BLaER1 treated with 17β-estradiol and CSF1 and Interleukin-3, amounts not matched to agents 10 nM and 100 nM (cell line): ENCODE data around the gene SNX11.

Experiments
- H3K27ac ChIP-seq, 11 experiments: shearing (Covaris generic); formaldehyde crosslinking; 2 replicates each; pipeline ENCODE4 v1.8.1; 2022
- H3K27me3 ChIP-seq, 11 experiments: shearing (Covaris generic); formaldehyde crosslinking; 2 replicates each; pipeline ENCODE4 v1.8.1; 2022
- H3K36me3 ChIP-seq, 11 experiments: shearing (Covaris generic); formaldehyde crosslinking; 2 replicates each; pipeline ENCODE4 v1.8.1; 2022
- H3K4me1 ChIP-seq, 10 experiments: shearing (Covaris generic); formaldehyde crosslinking; 2 replicates each; pipeline ENCODE4 v1.8.1; 2022
- H3K4me2 ChIP-seq, 11 experiments: shearing (Covaris generic); formaldehyde crosslinking; 2 replicates each; pipeline ENCODE4 v1.8.1; 2022
- H3K4me3 ChIP-seq, 10 experiments: shearing (Covaris generic); formaldehyde crosslinking; 2 replicates each; pipeline ENCODE4 v1.8.1; 2022
- H3K9ac ChIP-seq, 11 experiments: shearing (Covaris generic); formaldehyde crosslinking; 2 replicates each; pipeline ENCODE4 v1.8.1; 2022
- H3K9me3 ChIP-seq, 11 experiments: shearing (Covaris generic); formaldehyde crosslinking; replicated peaks in 1 of 11; 2 replicates each; pipeline ENCODE4 v1.8.1; 2022
- H4K20me1 ChIP-seq, 11 experiments: shearing (Covaris generic); formaldehyde crosslinking; 2 replicates each; pipeline ENCODE4 v1.8.1; 2022
- Cebpa-rat ChIP-seq, 11 experiments: shearing (Covaris generic); IDR thresholded peaks; 2 replicates each; pipeline ENCODE4 v1.8.1; 2022

Gene SNX11

DNA sequence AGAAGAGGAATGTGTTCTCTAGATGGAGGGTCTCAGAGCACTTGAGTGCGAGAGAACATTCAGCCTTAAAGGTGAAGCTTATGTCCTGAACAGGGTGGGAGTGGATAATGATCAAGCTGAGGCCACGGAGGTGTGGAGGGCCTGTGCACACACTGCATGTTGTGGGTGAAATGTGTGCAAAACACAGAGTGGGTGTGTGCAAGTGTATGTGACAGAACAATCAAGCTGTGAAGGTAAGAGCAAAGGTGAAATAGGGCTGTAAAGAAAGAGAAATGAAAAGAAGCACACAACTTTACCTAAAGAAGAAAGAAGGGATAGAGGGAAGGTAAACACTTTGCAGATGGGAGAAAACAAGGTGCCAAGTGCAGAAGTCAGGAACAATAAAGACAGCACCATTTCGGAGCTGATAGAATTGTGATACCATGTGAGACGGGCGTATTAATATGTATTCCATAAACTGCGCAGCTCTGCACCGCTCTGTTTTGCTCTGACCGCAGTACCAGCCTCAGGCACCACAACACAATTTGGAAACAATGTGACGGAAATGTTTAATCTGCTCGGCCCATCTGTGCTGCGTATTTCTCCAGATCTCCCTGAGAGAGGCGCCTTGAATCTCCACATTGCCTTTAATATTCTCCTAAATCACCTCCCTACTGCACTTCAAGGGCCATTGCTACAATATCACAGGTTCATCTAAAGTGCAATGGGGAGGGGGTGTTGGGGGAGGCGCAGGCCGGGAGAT, 40.6 kb downstream of the SNX11 start:
- Histone ChIP-seq H3K9ac (no peak overlapping the region), H3K27ac (no peak overlapping the region), H3K4me2 (no peak overlapping the region), H3K27me3 (peaks cover 25 to 50% (median 42%) of the 10 kb centered on the region in 11 experiments), H4K20me1 (0 out of 22 replicates have a peak, but pooled peaks cover 0 to under 1% (median 0%) of the 10 kb centered on the region in 11 experiments), H3K4me1 (0 out of 20 replicates have a peak, but pooled peaks cover 0 to 4% (median 0%) of the 10 kb centered on the region in 10 experiments), H3K36me3 (no peaks in the 10 kb centered on the region), H3K4me3 (no peak overlapping the region), H3K9me3 (no peaks in the 10 kb centered on the region)
- TF ChIP-seq Cebpa-rat (IDR thresholded peaks at IDR 0.05) = no peak

DNA sequence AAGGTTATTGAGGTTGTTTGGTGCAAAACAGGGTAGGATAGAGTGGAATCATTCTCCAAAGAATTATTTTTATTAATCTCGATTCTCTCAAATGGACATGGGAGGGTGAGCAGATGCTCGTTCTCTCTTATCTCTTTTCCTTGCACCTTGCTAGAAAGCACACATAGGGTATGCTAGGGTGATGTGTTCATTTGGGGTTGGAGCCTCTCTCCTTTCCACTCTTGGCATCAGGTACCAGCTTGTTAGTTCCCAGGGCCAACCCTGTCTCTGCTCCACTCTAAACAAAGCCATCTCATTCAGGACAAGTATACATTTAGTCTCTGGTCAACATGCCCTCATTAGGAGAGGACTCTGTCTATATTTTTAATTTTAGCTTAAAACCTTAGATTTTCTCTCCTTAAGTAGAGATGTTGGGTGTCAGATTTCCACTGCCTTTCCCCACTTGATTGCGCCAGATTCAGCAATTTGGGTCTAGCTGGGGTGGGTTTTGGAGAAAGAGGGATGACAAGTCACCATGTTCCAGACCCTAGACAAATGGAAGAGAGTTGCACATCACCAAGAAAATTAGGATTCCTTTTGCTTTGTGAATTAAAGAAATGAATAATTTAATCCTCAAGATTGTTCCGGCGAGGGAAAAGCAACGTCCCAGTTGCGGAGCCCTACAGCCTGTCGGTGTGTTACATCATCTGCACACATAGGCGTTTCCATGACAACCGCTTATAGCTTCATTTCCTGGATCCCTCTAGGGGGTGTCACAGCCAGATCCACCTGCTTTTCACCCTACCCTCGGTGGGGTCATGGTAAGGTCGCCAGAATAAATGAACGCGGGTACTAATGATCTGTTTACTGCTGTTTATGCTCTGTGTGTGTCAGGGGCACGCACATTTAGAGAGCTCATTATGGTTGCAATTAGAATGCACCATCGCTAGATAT, 41.6 kb downstream of the SNX11 start:
- Histone ChIP-seq H3K9ac (no peak overlapping the region), H3K27ac (no peak overlapping the region), H3K4me3 (no peak overlapping the region), H3K36me3 (no peaks in the 10 kb centered on the region), H3K9me3 (no peaks in the 10 kb centered on the region), H4K20me1 (0 out of 22 replicates have a peak, but pooled peaks cover 0 to 4% (median 0%) of the 10 kb centered on the region in 11 experiments), H3K27me3 (peaks cover 25 to 50% (median 42%) of the 10 kb centered on the region in 11 experiments), H3K4me2 (no peak overlapping the region), H3K4me1 (peaks cover 0 to 7% (median 0%) of the 10 kb centered on the region in 10 experiments; a peak in 3 of 20 replicates)
- no peak for TF ChIP-seq Cebpa-rat (IDR thresholded peaks at IDR 0.05)

DNA sequence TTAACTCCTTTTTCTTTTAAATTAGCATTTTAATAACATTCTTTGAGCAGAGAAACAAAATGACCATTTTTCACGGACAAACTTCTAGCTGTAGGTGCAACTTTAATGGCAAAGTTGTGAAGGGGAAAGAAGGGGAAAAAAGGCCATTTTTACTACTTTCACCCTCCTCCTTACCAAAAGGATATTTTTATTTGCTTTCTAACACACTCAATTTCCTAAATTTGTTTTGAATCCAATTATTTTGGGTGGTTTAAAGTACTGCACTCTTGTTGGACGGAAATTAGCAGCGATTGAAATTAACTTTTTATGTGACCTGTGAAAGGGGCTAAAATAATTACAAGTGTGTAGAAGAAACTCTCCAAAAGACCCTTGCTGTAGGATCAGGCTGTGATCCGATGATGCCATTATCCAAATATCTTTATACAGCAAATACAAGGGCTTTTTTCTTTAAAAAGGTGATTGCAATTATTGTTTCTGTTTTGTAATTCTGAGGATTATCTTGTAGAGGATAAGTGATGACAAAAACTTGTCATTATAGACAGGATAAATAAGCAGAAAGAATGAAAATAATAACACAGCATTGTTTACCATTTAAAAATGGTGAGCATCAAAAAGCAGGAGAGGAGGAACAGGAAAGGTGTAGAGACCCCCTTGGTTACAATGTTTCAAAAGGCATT, 42.4 kb downstream of the SNX11 start:
- no peak overlapping the region; a peak in 1 of 22 replicates for H3K9ac ChIP-seq
- H4K20me1 ChIP-seq = 0 out of 22 replicates have a peak, but pooled peaks cover 0 to 4% (median 0%) of the 10 kb centered on the region in 11 experiments
- peaks cover 25 to 56% (median 42%) of the 10 kb centered on the region in 11 experiments for H3K27me3 ChIP-seq
- no peaks in the 10 kb centered on the region for H3K36me3 ChIP-seq
- TF ChIP-seq Cebpa-rat (IDR thresholded peaks at IDR 0.05) = no peak
- H3K9me3 ChIP-seq = no peaks in the 10 kb centered on the region
- H3K27ac ChIP-seq = no peak overlapping the region
- H3K4me3 ChIP-seq = no peak overlapping the region
- peaks cover 0 to 7% (median 0%) of the 10 kb centered on the region in 10 experiments; a peak in 3 of 20 replicates for H3K4me1 ChIP-seq
- no peak overlapping the region for H3K4me2 ChIP-seq

DNA sequence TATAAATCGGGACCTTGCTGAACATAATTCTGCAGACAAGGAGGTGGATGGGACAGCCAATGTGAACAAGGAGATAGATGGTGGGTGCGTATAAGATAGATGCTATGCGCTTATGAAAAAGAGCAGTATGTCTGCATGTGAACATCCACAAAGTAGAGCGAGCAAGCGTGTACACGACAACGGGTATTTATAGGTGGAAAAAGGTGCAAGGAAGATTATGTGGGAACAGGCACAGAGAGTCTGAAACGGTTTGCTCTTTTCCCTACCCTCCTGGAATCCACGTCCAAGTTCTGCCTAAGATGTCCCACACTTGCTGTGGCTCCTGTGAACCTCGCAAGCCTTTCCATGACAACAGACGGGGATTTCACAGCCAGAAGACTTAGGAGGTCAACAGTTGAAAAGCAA, 43.0 kb downstream of the SNX11 start:
- no peak overlapping the region for H3K27ac ChIP-seq
- no peak for TF ChIP-seq Cebpa-rat (IDR thresholded peaks at IDR 0.05)
- no peak overlapping the region for H3K9ac ChIP-seq
- H3K4me3 ChIP-seq = no peak overlapping the region
- H3K9me3 ChIP-seq = no peaks in the 10 kb centered on the region
- peaks cover 0 to 7% (median 0%) of the 10 kb centered on the region in 10 experiments; a peak in 3 of 20 replicates for H3K4me1 ChIP-seq
- peaks cover 0 to 4% (median 0%) of the 10 kb centered on the region in 11 experiments; a peak in 1 of 22 replicates for H4K20me1 ChIP-seq
- peaks cover 29 to 62% (median 48%) of the 10 kb centered on the region in 11 experiments for H3K27me3 ChIP-seq
- no peak overlapping the region for H3K4me2 ChIP-seq
- no peaks in the 10 kb centered on the region for H3K36me3 ChIP-seq

DNA sequence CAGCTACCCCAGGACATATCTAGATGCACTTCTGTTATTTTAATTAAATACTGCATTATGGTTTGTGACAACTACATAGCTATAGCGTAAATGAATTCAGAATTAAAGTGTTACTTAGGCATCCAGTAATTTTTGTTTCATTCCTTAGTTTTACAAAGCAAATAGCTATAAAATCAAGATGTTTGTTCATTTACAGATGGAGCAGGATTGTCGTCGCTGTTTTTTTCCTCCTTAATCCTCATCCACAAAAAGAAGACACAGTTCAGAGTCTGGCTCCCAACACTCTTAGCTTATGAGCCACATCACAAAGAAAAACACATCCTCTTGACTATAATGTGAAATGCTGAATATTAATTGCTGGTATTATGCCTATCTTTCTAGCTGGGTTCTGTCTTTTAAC, 43.7 kb downstream of the SNX11 start:
- Histone ChIP-seq H3K4me2 (no peak overlapping the region), H3K9me3 (no peaks in the 10 kb centered on the region), H4K20me1 (peaks cover 0 to 4% (median 0%) of the 10 kb centered on the region in 11 experiments; a peak in 1 of 22 replicates), H3K36me3 (no peaks in the 10 kb centered on the region), H3K4me1 (peaks cover 0 to 8% (median 0%) of the 10 kb centered on the region in 10 experiments; a peak in 3 of 20 replicates), H3K9ac (no peak overlapping the region), H3K27ac (no peak overlapping the region), H3K4me3 (no peak overlapping the region), H3K27me3 (peaks cover 36 to 69% (median 54%) of the 10 kb centered on the region in 11 experiments)
- no peak for TF ChIP-seq Cebpa-rat (IDR thresholded peaks at IDR 0.05)

DNA sequence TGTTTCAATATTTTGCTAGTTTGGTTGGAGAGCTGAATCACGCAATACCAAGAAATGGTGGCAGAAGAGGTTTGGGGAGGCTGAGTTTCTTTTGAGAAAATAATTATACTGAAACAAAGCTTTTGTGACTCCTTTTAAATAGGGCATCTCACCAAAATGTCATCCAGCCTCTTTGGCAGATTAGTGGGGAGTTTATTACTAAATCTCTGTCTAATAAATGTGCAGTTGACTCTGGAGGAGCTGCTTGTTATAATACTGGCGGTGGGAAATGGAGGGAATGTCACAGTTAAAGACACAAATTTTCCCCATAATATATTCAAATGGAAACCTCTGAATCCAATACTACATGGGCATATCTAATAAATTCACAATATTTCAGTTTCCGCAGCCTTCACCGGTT, 44.7 kb downstream of the SNX11 start:
- TF ChIP-seq Cebpa-rat (IDR thresholded peaks at IDR 0.05) = no peak
- H3K9me3 ChIP-seq = no peaks in the 10 kb centered on the region
- no peak overlapping the region for H3K4me2 ChIP-seq
- H3K9ac ChIP-seq = no peak overlapping the region
- no peak overlapping the region for H3K27ac ChIP-seq
- no peak overlapping the region for H3K4me3 ChIP-seq
- H3K4me1 ChIP-seq = peaks cover 0 to 17% (median 0%) of the 10 kb centered on the region in 10 experiments; a peak in 8 of 20 replicates
- H4K20me1 ChIP-seq = peaks cover 0 to 4% (median 0%) of the 10 kb centered on the region in 11 experiments; a peak in 1 of 22 replicates
- no peaks in the 10 kb centered on the region for H3K36me3 ChIP-seq
- peaks cover 40 to 72% (median 58%) of the 10 kb centered on the region in 11 experiments for H3K27me3 ChIP-seq

DNA sequence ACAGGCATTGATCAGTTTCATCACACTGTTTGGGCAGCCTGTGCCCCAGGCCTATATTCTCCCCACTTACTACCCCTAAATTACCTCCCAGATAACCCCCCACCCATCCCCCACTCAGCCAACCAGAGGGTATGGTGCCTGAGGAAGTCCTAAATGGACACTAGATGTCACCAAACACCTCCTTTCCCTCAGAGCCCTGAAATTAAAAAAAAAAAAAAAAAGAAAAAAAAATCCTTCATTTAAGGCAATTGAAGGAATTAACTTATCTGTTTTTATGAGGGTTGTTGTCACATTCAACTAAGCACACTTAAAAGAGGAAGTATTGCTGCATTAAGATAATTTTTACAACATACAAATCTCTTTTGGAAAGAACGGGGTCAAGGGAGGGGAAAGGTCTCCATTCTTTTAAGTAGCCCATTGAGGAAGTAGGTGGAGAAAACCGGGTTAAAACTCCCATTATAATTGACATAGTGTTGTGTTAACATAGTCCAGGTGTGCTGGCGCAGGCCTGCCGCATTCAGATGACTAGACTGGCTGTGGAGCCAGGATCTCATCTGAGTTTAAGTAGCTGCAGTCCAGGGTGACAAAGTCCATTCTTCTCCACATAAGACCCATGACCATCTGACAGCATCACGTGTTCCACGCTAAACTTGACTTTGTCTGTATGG, 46.3 kb downstream of the SNX11 start:
- Histone ChIP-seq H3K27ac (no peak overlapping the region), H3K9me3 (no peaks in the 10 kb centered on the region), H3K4me1 (peaks cover 0 to 17% (median 0%) of the 10 kb centered on the region in 10 experiments; a peak in 8 of 20 replicates), H3K36me3 (no peaks in the 10 kb centered on the region), H4K20me1 (peaks cover 0 to 4% (median 0%) of the 10 kb centered on the region in 11 experiments; a peak in 1 of 22 replicates), H3K27me3 (peaks cover 29 to 57% (median 43%) of the 10 kb centered on the region in 11 experiments), H3K4me2 (peak overlapping the region in 2 of 11 experiments; percentile 23 to 43; a peak in 3 of 22 replicates), H3K9ac (no peak overlapping the region), H3K4me3 (no peak overlapping the region)
- TF ChIP-seq Cebpa-rat (IDR thresholded peaks at IDR 0.05) = no peak
